ENCODE results near the gene PIK3R1.

DNA sequence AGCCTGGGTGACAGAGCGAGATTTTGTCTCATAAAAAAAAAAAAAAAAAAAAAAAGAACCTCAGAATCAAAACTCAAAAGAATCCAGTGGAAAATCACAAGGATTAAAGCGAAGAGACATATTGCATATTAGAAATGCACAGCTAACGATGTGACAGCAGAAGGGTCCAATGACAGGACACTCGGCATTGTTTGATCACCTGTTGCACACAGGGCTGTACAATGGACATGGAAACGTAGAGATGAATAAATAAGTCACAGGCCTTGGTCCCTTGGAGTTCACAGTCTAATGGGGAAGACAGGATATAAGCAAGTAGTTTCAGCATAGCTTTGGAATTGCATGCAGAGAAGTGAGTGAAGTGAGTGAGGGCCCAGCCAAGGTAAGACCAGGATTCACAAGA, 25.9 kb upstream of the PIK3R1 start:
- TF ChIP-seq, protein P1, sequence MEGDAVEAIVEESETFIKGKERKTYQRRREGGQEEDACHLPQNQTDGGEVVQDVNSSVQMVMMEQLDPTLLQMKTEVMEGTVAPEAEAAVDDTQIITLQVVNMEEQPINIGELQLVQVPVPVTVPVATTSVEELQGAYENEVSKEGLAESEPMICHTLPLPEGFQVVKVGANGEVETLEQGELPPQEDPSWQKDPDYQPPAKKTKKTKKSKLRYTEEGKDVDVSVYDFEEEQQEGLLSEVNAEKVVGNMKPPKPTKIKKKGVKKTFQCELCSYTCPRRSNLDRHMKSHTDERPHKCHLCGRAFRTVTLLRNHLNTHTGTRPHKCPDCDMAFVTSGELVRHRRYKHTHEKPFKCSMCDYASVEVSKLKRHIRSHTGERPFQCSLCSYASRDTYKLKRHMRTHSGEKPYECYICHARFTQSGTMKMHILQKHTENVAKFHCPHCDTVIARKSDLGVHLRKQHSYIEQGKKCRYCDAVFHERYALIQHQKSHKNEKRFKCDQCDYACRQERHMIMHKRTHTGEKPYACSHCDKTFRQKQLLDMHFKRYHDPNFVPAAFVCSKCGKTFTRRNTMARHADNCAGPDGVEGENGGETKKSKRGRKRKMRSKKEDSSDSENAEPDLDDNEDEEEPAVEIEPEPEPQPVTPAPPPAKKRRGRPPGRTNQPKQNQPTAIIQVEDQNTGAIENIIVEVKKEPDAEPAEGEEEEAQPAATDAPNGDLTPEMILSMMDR (IDR thresholded peaks at IDR 0.05; ENCODE audit: borderline replicate concordance, extremely low read depth, low read length, poor library complexity, severe bottlenecking), result no peak
- TF ChIP-seq EZH2 (IDR thresholded peaks at IDR 0.05; ENCODE audit: borderline replicate concordance, low read depth, low read length, severe bottlenecking), result no peak
